Measurements from ENCODE around the gene CRIM1. TPM values are rescaled to one million over a fixed set of nuclear protein-coding genes. Genes with fewer than 3 reads are reported as not detected.

The CRIM1 gene
- total and polyA plus RNA-seq, 2 of the 8 experiments (the other 6 are each of a cell fraction or from before 2014, with no cell fraction given): 9.4 to 28.4 TPM

- H3K9ac ChIP-seq (replicated peaks in 1 of 4; ENCODE audit: extremely low read depth in 1 of 4, low read depth in 3 of 4, low read length in 3 of 4): no peak overlapping the region
Measured at GRCh38 chr2:36433311-36434217, 78.0 kb downstream of the CRIM1 start.

More at GRCh38 chr2:36433311-36434217, 78.0 kb downstream of the CRIM1 start:
- H3K79me2 ChIP-seq (ENCODE audit: control insufficient read depth in 1 of 2, insufficient read depth in 2 of 2, low read length in 2 of 2): peaks cover 3 to 75% of the 10 kb centered on the region in 2 experiments; a peak in 3 of 4 replicates
- H2BK20ac ChIP-seq (ENCODE audit: low read length): no peak overlapping the region
- no peaks in the 10 kb centered on the region for H3K9me3 ChIP-seq (ENCODE audit: insufficient read depth in 2 of 2, low read depth in 1 of 2, low read length in 1 of 2)
- no peak overlapping the region for H3K14ac ChIP-seq (ENCODE audit: insufficient read length)
- no peak overlapping the region for H2AK5ac ChIP-seq (ENCODE audit: low read depth, low read length)
- H3K27me3 ChIP-seq (replicated peaks in 1 of 4; ENCODE audit: control insufficient read depth in 3 of 4, extremely low read depth in 1 of 4, insufficient read depth in 3 of 4, low read length in 3 of 4): no peaks in the 10 kb centered on the region
- H4K8ac ChIP-seq (ENCODE audit: extremely low read depth, insufficient read depth, low read length): no peak overlapping the region
- ChIA-PET CTCF (ENCODE audit: partially characterized antibody) (interaction anchor here (0.6 to 4.4 kb wide), 12 partner anchors 9 to 418 kb away, joined by 3 to 20 read pairs (median 4); no protein-coding TSS in a partner anchor), POLR2A (ENCODE audit: partially characterized antibody) (interaction anchor here (0.6 to 1.5 kb wide), 2 partner anchors 14 to 25 kb away, joined by 3 to 6 read pairs; no protein-coding TSS in a partner anchor)
- no peak overlapping the region for H2AFZ ChIP-seq (ENCODE audit: low read length)
- H3K23ac ChIP-seq (ENCODE audit: insufficient read length): no peak overlapping the region
- FAIRE-seq (no peak), DNase-seq (ENCODE audit: low read depth in 1 of 2, low spot score in 2 of 2) (no peak)
- H3K4me1 ChIP-seq (replicated peaks in 1 of 4; ENCODE audit: control insufficient read depth in 3 of 4, insufficient read depth in 4 of 4, low read length in 3 of 4): peaks cover 3 to 13% (median 6%) of the 10 kb centered on the region in 4 experiments; a peak in 4 of 7 replicates
- no peak overlapping the region for H3K4ac ChIP-seq (replicated peaks; ENCODE audit: insufficient read length, low read depth, low read length)
- no peak overlapping the region for H2BK15ac ChIP-seq (ENCODE audit: low read length)
- 91% methylated on average over 11 of the region's 11 CpGs; no CpG with 5 or more reads in 1 of the 2 experiments for WGBS, 2 experiments (ENCODE audit: extremely low coverage in 1 of 2, insufficient coverage in 1 of 2, insufficient read length in 1 of 2, insufficient replicate concordance in 2 of 2, low coverage in 1 of 2, low lambda C conversion rate in 2 of 2, missing lambda C conversion rate in 1 of 2)
- peaks cover 1% of the 10 kb centered on the region in 2 experiments for H4K20me1 ChIP-seq (replicated peaks in 1 of 2; ENCODE audit: control insufficient read depth in 1 of 2, insufficient read depth in 2 of 2, low read length in 2 of 2)
- H2BK5ac ChIP-seq (ENCODE audit: low read depth, low read length): no peak overlapping the region; the same call in 1 of the 2 replicates
- no peak overlapping the region for H3K27ac ChIP-seq (ENCODE audit: low read depth, low read length)
- H3K56ac ChIP-seq (replicated peaks; ENCODE audit: insufficient read length, low read depth, low read length): no peak overlapping the region
- no peak overlapping the region for H3K4me2 ChIP-seq (ENCODE audit: insufficient read depth in 1 of 2, low read depth in 2 of 2, low read length in 2 of 2)
- no peak overlapping the region for H2BK120ac ChIP-seq (replicated peaks; ENCODE audit: low read depth, low read length)
- TF ChIP-seq YY1 (IDR thresholded peaks at IDR 0.05; ENCODE audit: low read depth, low read length) (no peak), CEBPB (IDR thresholded peaks at IDR 0.05; ENCODE audit: low read depth, low read length) (peak; percentile 67; the same call in 1 of the 2 replicates)
- H2BK12ac ChIP-seq (ENCODE audit: low read depth, low read length): no peak overlapping the region
- no peak overlapping the region for H3K4me3 ChIP-seq (ENCODE audit: extremely low read depth in 1 of 4, insufficient read depth in 2 of 4, low read depth in 3 of 4, low read length in 4 of 4)
- no peak overlapping the region for H3K18ac ChIP-seq (ENCODE audit: extremely low read depth, low read length)
- peaks cover 2% of the 10 kb centered on the region; the same call in 1 of the 2 replicates for H3K79me1 ChIP-seq (ENCODE audit: low read depth, low read length)
- H4K91ac ChIP-seq (replicated peaks; ENCODE audit: insufficient read length, low read length): no peak overlapping the region
- no peaks in the 10 kb centered on the region for H3K23me2 ChIP-seq (ENCODE audit: low read depth, low read length)
- no peak overlapping the region for H4K5ac ChIP-seq (ENCODE audit: insufficient read length, low read depth, low read length)
- H3K36me3 ChIP-seq (ENCODE audit: control insufficient read depth in 2 of 4, insufficient read depth in 4 of 4, low read length in 3 of 4): no peaks in the 10 kb centered on the region
